Osteocyte (in vitro differentiated cells): ENCODE data around the gene TMUB1. TPM values are rescaled to one million over a fixed set of nuclear protein-coding genes. Genes with fewer than 3 reads are reported as not detected.

Experiments
- DNase-seq: peaks from one replicate; pipeline ENCODE4 v3.0.0; 2021; ENCODE audit warnings: mixed read lengths; ENCODE audit not compliant: unreplicated experiment; ENCODE audit errors: extremely low spot score
- H3K27ac Mint-ChIP-seq: one replicate; pipeline ENCODE4 v1.8.0; 2021; ENCODE audit warnings: mild to moderate bottlenecking, mixed read lengths; ENCODE audit not compliant: unreplicated experiment
- H3K27me3 Mint-ChIP-seq: one replicate; pipeline ENCODE4 v1.8.0; 2021; ENCODE audit warnings: mixed read lengths; ENCODE audit not compliant: unreplicated experiment
- H3K36me3 Mint-ChIP-seq: one replicate; pipeline ENCODE4 v1.8.0; 2021; ENCODE audit warnings: mixed read lengths; ENCODE audit not compliant: unreplicated experiment
- H3K4me1 Mint-ChIP-seq: one replicate; pipeline ENCODE4 v1.8.0; 2021; ENCODE audit warnings: mixed read lengths; ENCODE audit not compliant: unreplicated experiment
- H3K4me3 Mint-ChIP-seq: one replicate; pipeline ENCODE4 v1.8.0; 2021; ENCODE audit warnings: mild to moderate bottlenecking, moderate library complexity, mixed read lengths; ENCODE audit not compliant: unreplicated experiment
- H3K9me3 Mint-ChIP-seq: one replicate; pipeline ENCODE4 v1.8.0; 2021; ENCODE audit warnings: mixed read lengths; ENCODE audit not compliant: unreplicated experiment
- CTCF ChIP-seq: fragments of 200-600 bp; sonication (generic); IDR thresholded peaks from 2 replicates; pipeline ENCODE4 v1.5.0; 2021; ENCODE audit warnings: antibody characterized with exemption, mild to moderate bottlenecking, moderate library complexity
- total RNA-seq: library from RNA; stranded (reverse); gene quantifications from 2 replicates; pipeline ENCODE4 v1.2.1, GENCODE V29; 2021

Gene TMUB1
- total RNA-seq, 1 donor from 2014 or later, result 26.1 TPM

- no peaks in the 10 kb centered on the region for H3K27me3 Mint-ChIP-seq
- H3K4me1 Mint-ChIP-seq, result peaks cover 24% of the 10 kb centered on the region
- no peak for TF ChIP-seq CTCF
- H3K27ac Mint-ChIP-seq, result peak overlapping the region; percentile 31
- DNase-seq, result no peak
- H3K4me3 Mint-ChIP-seq, result no peak overlapping the region
- H3K9me3 Mint-ChIP-seq, result no peaks in the 10 kb centered on the region
- peaks cover 21% of the 10 kb centered on the region for H3K36me3 Mint-ChIP-seq
Measured at GRCh38 chr7:151074817-151075661, 8.3 kb downstream of the TMUB1 start.

- TF ChIP-seq CTCF, result no peak
- Mint-ChIP-seq H3K4me3 (no peak overlapping the region), H3K27me3 (no peaks in the 10 kb centered on the region), H3K36me3 (peaks cover 25% of the 10 kb centered on the region), H3K4me1 (peaks cover 13% of the 10 kb centered on the region), H3K9me3 (no peaks in the 10 kb centered on the region), H3K27ac (no peak overlapping the region)
- DNase-seq, result no peak
Measured at GRCh38 chr7:151073990-151074389, 9.3 kb downstream of the TMUB1 start.

GRCh38 chr7:151071032-151071866, 12.0 kb downstream of the TMUB1 start:
- Mint-ChIP-seq H3K36me3 (peaks cover 30% of the 10 kb centered on the region), H3K9me3 (no peaks in the 10 kb centered on the region)

GRCh38 chr7:151070574-151070960, 12.7 kb downstream of the TMUB1 start:
- H3K4me3 Mint-ChIP-seq, result no peak overlapping the region
- no peaks in the 10 kb centered on the region for H3K9me3 Mint-ChIP-seq
- H3K4me1 Mint-ChIP-seq, result peaks cover 7% of the 10 kb centered on the region
- no peaks in the 10 kb centered on the region for H3K27me3 Mint-ChIP-seq
- DNase-seq, result no peak
- H3K27ac Mint-ChIP-seq, result no peak overlapping the region
- TF ChIP-seq CTCF, result no peak
- peaks cover 25% of the 10 kb centered on the region for H3K36me3 Mint-ChIP-seq

More at GRCh38 chr7:151071032-151071866, 12.0 kb downstream of the TMUB1 start:
- Mint-ChIP-seq H3K4me3 (no peak overlapping the region), H3K4me1 (peaks cover 7% of the 10 kb centered on the region), H3K27ac (no peak overlapping the region), H3K27me3 (no peaks in the 10 kb centered on the region)
- no peak for DNase-seq
- TF ChIP-seq CTCF, result no peak
